ENCODE measurements around the gene ADGRG1. TPM values are rescaled to one million over a fixed set of nuclear protein-coding genes. Genes with fewer than 3 reads are reported as not detected.
A peak's percentile ranks its signal among the peaks of the same experiment; 100 is the strongest.

ADGRG1 gene
- total RNA-seq, 1 experiment from 2014 or later: 131 TPM

- Histone ChIP-seq H3K36me3 (ENCODE audit: low read depth) (peaks cover 5% of the 10 kb centered on the region; the same call in 1 of the 2 replicates), H3K4me3 (no peak overlapping the region), H2AFZ (no peak overlapping the region), H3F3A (ENCODE audit: insufficient read depth, low read depth) (peaks cover 37% of the 10 kb centered on the region; the same call in 1 of the 2 replicates), H3K79me2 (ENCODE audit: low read depth) (peaks cover 28% of the 10 kb centered on the region), H3K4me1 (replicated peaks; ENCODE audit: insufficient read depth) (peaks cover 39% of the 10 kb centered on the region), H4K20me1 (ENCODE audit: insufficient read depth) (peaks cover 15% of the 10 kb centered on the region), H3K4me2 (no peak overlapping the region), H3K27me3 (ENCODE audit: insufficient read depth, low read depth) (no peaks in the 10 kb centered on the region), H3K9me2 (ENCODE audit: insufficient read depth) (no peaks in the 10 kb centered on the region), H3K9me3 (ENCODE audit: insufficient read depth, low read depth) (no peaks in the 10 kb centered on the region), H3K27ac (no peak overlapping the region)
- DNase-seq: peak; percentile 67 to 86
- POLR2A ChIA-PET (ENCODE audit: unreplicated experiment): no interaction called here
- TF ChIP-seq EZH2 (IDR thresholded peaks at IDR 0.05; ENCODE audit: low read depth) (no peak), CTCF (conservative IDR thresholded peaks at IDR 0.05) (peak; percentile 100)
- intact Hi-C loops (cut with micrococcal nuclease; ENCODE audit: unreplicated experiment): loop anchor here (1.0 to 2.0 kb wide), 6 partner anchors 26 to 214 kb away; no protein-coding TSS in a partner anchor
- no TSS peak for BruUV-seq (replicated peaks)
- CTCF ChIA-PET: interaction anchor here (0.6 to 1.5 kb wide), 6 partner anchors 25 to 58 kb away, joined by 3 to 4 read pairs (median 4); no protein-coding TSS in a partner anchor
These were observed 20.4 kb downstream of the ADGRG1 start for GRCh38 chr16:57648581-57649442.

GRCh38 chr16:57649443-57649751 is 21.0 kb downstream of the ADGRG1 start:
- Histone ChIP-seq H3K4me2 (no peak overlapping the region), H3K4me1 (replicated peaks; ENCODE audit: insufficient read depth) (peaks cover 34% of the 10 kb centered on the region), H3K9me3 (ENCODE audit: insufficient read depth, low read depth) (no peaks in the 10 kb centered on the region), H4K20me1 (ENCODE audit: insufficient read depth) (peaks cover 15% of the 10 kb centered on the region), H3K36me3 (ENCODE audit: low read depth) (peaks cover 2% of the 10 kb centered on the region; the same call in 1 of the 2 replicates), H2AFZ (no peak overlapping the region), H3K27ac (no peak overlapping the region), H3F3A (ENCODE audit: insufficient read depth, low read depth) (peaks cover 31% of the 10 kb centered on the region; the same call in 1 of the 2 replicates), H3K9me2 (ENCODE audit: insufficient read depth) (no peaks in the 10 kb centered on the region), H3K4me3 (no peak overlapping the region), H3K27me3 (ENCODE audit: insufficient read depth, low read depth) (no peaks in the 10 kb centered on the region), H3K79me2 (ENCODE audit: low read depth) (peaks cover 28% of the 10 kb centered on the region)
- DNase-seq: no peak
- BruUV-seq (replicated peaks): no TSS peak
- TF ChIP-seq EZH2 (IDR thresholded peaks at IDR 0.05; ENCODE audit: low read depth): no peak
- no peak for TF ChIP-seq CTCF (conservative IDR thresholded peaks at IDR 0.05)
- ChIA-PET POLR2A (ENCODE audit: unreplicated experiment) (no interaction called here), CTCF (interaction anchor here (1.2 to 1.5 kb wide), 5 partner anchors 26 to 58 kb away, joined by 4 read pairs; no protein-coding TSS in a partner anchor)
- intact Hi-C loops (cut with micrococcal nuclease; ENCODE audit: unreplicated experiment): loop anchor here (1.0 to 2.0 kb wide), 6 partner anchors 27 to 214 kb away; no protein-coding TSS in a partner anchor

GRCh38 chr16:57649846-57650245 is 21.4 kb downstream of the ADGRG1 start:
- no peak for DNase-seq
- H3K36me3 ChIP-seq (ENCODE audit: low read depth): no peaks in the 10 kb centered on the region; the same call in 1 of the 2 replicates

More at GRCh38 chr16:57649846-57650245, 21.4 kb downstream of the ADGRG1 start:
- intact Hi-C loops (cut with micrococcal nuclease; ENCODE audit: unreplicated experiment): loop anchor here (1.0 to 2.0 kb wide), 6 partner anchors 27 to 213 kb away; no protein-coding TSS in a partner anchor
- no peak overlapping the region for H3K4me2 ChIP-seq
- H3K9me2 ChIP-seq (ENCODE audit: insufficient read depth): no peaks in the 10 kb centered on the region
- peaks cover 29% of the 10 kb centered on the region; the same call in 1 of the 2 replicates for H3F3A ChIP-seq (ENCODE audit: insufficient read depth, low read depth)
- H4K20me1 ChIP-seq (ENCODE audit: insufficient read depth): peaks cover 15% of the 10 kb centered on the region
- H3K9me3 ChIP-seq (ENCODE audit: insufficient read depth, low read depth): no peaks in the 10 kb centered on the region
- no peak overlapping the region for H3K4me3 ChIP-seq
- peaks cover 27% of the 10 kb centered on the region for H3K79me2 ChIP-seq (ENCODE audit: low read depth)
- TF ChIP-seq EZH2 (IDR thresholded peaks at IDR 0.05; ENCODE audit: low read depth) (no peak), CTCF (conservative IDR thresholded peaks at IDR 0.05) (no peak)
- ChIA-PET POLR2A (ENCODE audit: unreplicated experiment) (no interaction called here), CTCF (interaction anchor here (0.6 to 1.4 kb wide), 3 partner anchors 26 to 60 kb away, joined by 4 to 9 read pairs (median 4); no protein-coding TSS in a partner anchor)
- no peak overlapping the region for H2AFZ ChIP-seq
- H3K27me3 ChIP-seq (ENCODE audit: insufficient read depth, low read depth): no peaks in the 10 kb centered on the region
- no TSS peak for BruUV-seq (replicated peaks)
- peaks cover 32% of the 10 kb centered on the region for H3K4me1 ChIP-seq (replicated peaks; ENCODE audit: insufficient read depth)
- no peak overlapping the region for H3K27ac ChIP-seq
